GM12892 (cell line): ENCODE measurements around the gene C11orf21.

ENCODE experiments used
- POLR2A ChIP-seq: IDR thresholded peaks from 2 replicates; pipeline ENCODE4 v1.6.1; 2011; ENCODE audit warnings: low read depth, low read length, control low read depth
- POLR2AphosphoS5 ChIP-seq: IDR thresholded peaks from 2 replicates; pipeline ENCODE4 v1.6.1; 2011; ENCODE audit warnings: low read depth, low read length, control low read depth
- TAF1 ChIP-seq: IDR thresholded peaks from 2 replicates; pipeline ENCODE4 v1.6.1; 2011; ENCODE audit warnings: low read depth, mild to moderate bottlenecking, control low read depth, low read length, borderline replicate concordance

GRCh38 chr11:2273311-2273710 lies 28.4 kb downstream of the C11orf21 start:
- TF ChIP-seq POLR2A (no peak), POLR2AphosphoS5 (no peak), TAF1 (no peak)
